NCI-H1092 treated with DMSO at 0.1 percent for 48 hours (cell line): ENCODE results near the gene PRKCE.

Experiments
- DNase-seq: peaks from one replicate; lab custom pipeline; 2025; lab: John Stamatoyannopoulos, UW

PRKCE gene

GRCh38 chr2:46146866-46147502 lies 495.5 kb downstream of the PRKCE start:
- no peak for DNase-seq

- DNase-seq = no peak
These were observed 496.3 kb downstream of the PRKCE start for GRCh38 chr2:46147626-46148368.

- DNase-seq = no peak
These were observed 496.9 kb downstream of the PRKCE start for GRCh38 chr2:46148369-46148736.

GRCh38 chr2:46150445-46150955 lies 499.0 kb downstream of the PRKCE start:
- no peak for DNase-seq

GRCh38 chr2:46151577-46151976 lies 500.1 kb downstream of the PRKCE start:
- DNase-seq = no peak

- DNase-seq = no peak
These were observed 502.7 kb downstream of the PRKCE start for GRCh38 chr2:46153996-46154753.

GRCh38 chr2:46157072-46157965 lies 505.8 kb downstream of the PRKCE start:
- DNase-seq = no peak

- DNase-seq = no peak
These were observed 506.5 kb downstream of the PRKCE start for GRCh38 chr2:46157966-46158310.

GRCh38 chr2:46158661-46159060 lies 507.2 kb downstream of the PRKCE start:
- DNase-seq = no peak

- DNase-seq = no peak
These were observed 508.9 kb downstream of the PRKCE start for GRCh38 chr2:46160326-46160725.

- DNase-seq = no peak
These were observed 509.8 kb downstream of the PRKCE start for GRCh38 chr2:46161315-46161714.

- DNase-seq = no peak
These were observed 510.4 kb downstream of the PRKCE start for GRCh38 chr2:46161911-46162310.

GRCh38 chr2:46162329-46163097 lies 511.0 kb downstream of the PRKCE start:
- DNase-seq = no peak

- DNase-seq = no peak
These were observed 511.6 kb downstream of the PRKCE start for GRCh38 chr2:46163098-46163430.

GRCh38 chr2:46163804-46164528 lies 512.5 kb downstream of the PRKCE start:
- no peak for DNase-seq

- no peak for DNase-seq
These were observed 513.2 kb downstream of the PRKCE start for GRCh38 chr2:46164529-46165301.

- DNase-seq = no peak
These were observed 514.4 kb downstream of the PRKCE start for GRCh38 chr2:46165916-46166315.

GRCh38 chr2:46167406-46167805 lies 515.9 kb downstream of the PRKCE start:
- no peak for DNase-seq

GRCh38 chr2:46167924-46168323 lies 516.4 kb downstream of the PRKCE start:
- no peak for DNase-seq

- DNase-seq = no peak
These were observed 518.0 kb downstream of the PRKCE start for GRCh38 chr2:46169467-46169866.
